SJSA1 (cell line): ENCODE data around the gene FAP. TPM values are rescaled to one million over a fixed set of nuclear protein-coding genes. Genes with fewer than 3 reads are reported as not detected.

Experiments used
- DNase-seq, 2 experiments: peaks; one replicate each; pipeline ENCODE4 v3.0.0-alpha.2; 2015 to 2020; ENCODE audit warnings: low spot score in 2 of 2, low read depth in 1 of 2
- H3K27ac ChIP-seq: fragments of 250-450 bp; sonication (Bioruptor Pico); 2 replicates; pipeline ENCODE4 v1.5.1; 2020; ENCODE audit warnings: mild to moderate bottlenecking, moderate library complexity
- H3K27me3 ChIP-seq: fragments of 250-450 bp; sonication (Bioruptor Pico); replicated peaks from 2 replicates; pipeline ENCODE4 v1.5.1; 2020; ENCODE audit warnings: mild to moderate bottlenecking, moderate library complexity
- H3K36me3 ChIP-seq: fragments of 250-450 bp; sonication (Bioruptor Pico); 2 replicates; pipeline ENCODE4 v1.5.1; 2020; ENCODE audit warnings: mild to moderate bottlenecking
- H3K4me1 ChIP-seq: fragments of 250-450 bp; sonication (Bioruptor Pico); replicated peaks from 2 replicates; pipeline ENCODE4 v1.6.1; 2021; ENCODE audit warnings: mild to moderate bottlenecking
- H3K4me3 ChIP-seq: fragments of 250-450 bp; sonication (Bioruptor Pico); 2 replicates; pipeline ENCODE4 v1.5.1; 2020; ENCODE audit warnings: mild to moderate bottlenecking
- H3K9me3 ChIP-seq: fragments of 250-450 bp; sonication (Bioruptor Pico); replicated peaks from 2 replicates; pipeline ENCODE4 v1.5.1; 2020; ENCODE audit warnings: mild to moderate bottlenecking
- total RNA-seq: library from RNA; depleted of rRNA; stranded (reverse); fragments of >200 nt; shearing (Covaris generic); gene quantifications from 2 replicates; pipeline ENCODE4 v1.2.3, GENCODE V29; 2014

FAP gene
- total RNA-seq, 1 experiment from 2014 or later: 35.6 TPM

DNA sequence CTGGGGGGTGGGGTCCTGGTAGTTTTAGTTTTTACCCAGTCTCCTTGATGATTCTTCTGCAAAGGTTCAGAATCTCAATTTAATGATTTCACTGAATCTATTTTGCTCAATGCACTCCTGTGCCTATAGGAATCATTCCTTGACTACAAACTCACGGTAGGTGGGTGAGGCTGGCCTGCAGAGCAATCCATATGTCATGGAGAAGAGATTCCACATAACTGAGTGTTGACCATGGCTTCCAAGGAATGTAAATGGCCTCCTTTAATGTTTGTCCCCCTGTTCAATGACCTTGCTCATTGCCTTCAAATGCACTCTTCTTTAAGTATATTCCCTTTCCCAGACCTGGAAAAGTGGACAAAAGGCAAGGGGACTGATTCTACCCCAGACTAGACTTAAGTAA is 12.5 kb downstream of the FAP start:
- Histone ChIP-seq H3K9me3 (no peaks in the 10 kb centered on the region), H3K27ac (no peak overlapping the region), H3K36me3 (peaks cover 7% of the 10 kb centered on the region), H3K4me3 (no peak overlapping the region), H3K27me3 (no peaks in the 10 kb centered on the region), H3K4me1 (peaks cover 16% of the 10 kb centered on the region)
- no peak for DNase-seq

DNA sequence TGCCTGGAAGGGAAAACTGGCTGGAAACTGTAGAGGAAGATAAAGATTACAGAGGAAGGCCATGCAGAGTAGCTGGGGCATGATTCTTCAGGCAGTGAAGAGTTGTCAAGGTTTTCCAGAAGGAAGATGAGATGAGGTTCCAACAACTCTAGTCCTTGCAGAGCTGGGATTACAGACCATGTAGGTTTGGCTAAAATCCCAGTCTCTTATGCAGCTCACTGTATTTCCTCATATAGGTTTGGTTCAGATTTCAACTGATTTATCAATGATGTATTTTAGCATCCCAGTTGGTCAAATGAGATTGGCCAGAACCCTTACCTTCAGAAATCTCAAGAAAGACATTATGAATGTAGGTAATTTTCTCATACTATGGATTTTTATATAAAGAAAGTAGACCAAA is 16.4 kb downstream of the FAP start:
- no peaks in the 10 kb centered on the region for H3K9me3 ChIP-seq
- H3K4me3 ChIP-seq: no peak overlapping the region
- peaks cover 11% of the 10 kb centered on the region; the same call in 1 of the 2 replicates for H3K36me3 ChIP-seq
- no peaks in the 10 kb centered on the region for H3K4me1 ChIP-seq
- no peaks in the 10 kb centered on the region for H3K27me3 ChIP-seq
- DNase-seq: no peak
- no peak overlapping the region for H3K27ac ChIP-seq

DNA sequence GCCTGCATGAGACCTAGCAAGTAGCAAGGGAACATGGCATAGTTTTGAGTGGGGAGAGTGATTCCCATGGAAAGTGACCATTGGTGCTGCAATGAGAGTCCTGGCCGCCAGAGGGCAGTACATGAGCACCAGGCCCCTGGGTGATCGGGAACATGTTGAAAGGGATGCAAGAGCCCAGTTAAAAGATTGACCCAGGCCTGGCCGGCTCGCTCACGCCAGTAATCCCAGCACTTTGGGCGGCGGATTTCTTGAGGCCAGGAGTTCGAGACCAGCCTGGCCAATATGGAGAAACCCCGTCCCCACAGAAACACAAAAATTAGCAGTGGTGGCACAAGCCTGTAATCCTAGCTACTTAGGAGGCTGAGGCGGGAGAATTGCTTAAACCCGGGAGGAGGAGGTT is 22.2 kb downstream of the FAP start:
- no peaks in the 10 kb centered on the region for H3K9me3 ChIP-seq
- peak; percentile 66 to 73 for DNase-seq
- no peaks in the 10 kb centered on the region for H3K4me1 ChIP-seq
- no peaks in the 10 kb centered on the region for H3K27me3 ChIP-seq
- no peak overlapping the region for H3K4me3 ChIP-seq
- peaks cover 34% of the 10 kb centered on the region for H3K36me3 ChIP-seq
- no peak overlapping the region for H3K27ac ChIP-seq

DNA sequence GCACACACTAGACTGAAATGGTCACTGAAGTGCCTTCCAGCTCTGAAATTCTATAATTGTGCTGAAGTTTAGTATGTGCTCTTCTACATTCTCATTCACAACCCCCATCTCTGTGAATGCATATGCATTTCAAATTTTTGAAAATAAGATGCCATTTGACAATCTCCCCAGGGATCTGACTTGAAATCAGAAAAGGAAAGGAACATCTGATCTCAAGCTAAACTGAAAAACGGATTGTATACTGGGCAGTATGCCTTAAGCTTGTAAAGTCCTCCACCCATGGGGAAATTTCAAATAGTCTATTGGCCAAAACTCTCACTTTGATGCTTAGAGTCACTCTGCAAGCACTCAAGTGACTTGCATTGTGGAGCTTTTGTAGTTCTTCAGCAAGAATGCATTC is 22.9 kb downstream of the FAP start:
- Histone ChIP-seq H3K4me3 (no peak overlapping the region), H3K4me1 (no peaks in the 10 kb centered on the region), H3K36me3 (peaks cover 38% of the 10 kb centered on the region), H3K9me3 (no peaks in the 10 kb centered on the region), H3K27me3 (no peaks in the 10 kb centered on the region), H3K27ac (no peak overlapping the region)
- DNase-seq: no peak

DNA sequence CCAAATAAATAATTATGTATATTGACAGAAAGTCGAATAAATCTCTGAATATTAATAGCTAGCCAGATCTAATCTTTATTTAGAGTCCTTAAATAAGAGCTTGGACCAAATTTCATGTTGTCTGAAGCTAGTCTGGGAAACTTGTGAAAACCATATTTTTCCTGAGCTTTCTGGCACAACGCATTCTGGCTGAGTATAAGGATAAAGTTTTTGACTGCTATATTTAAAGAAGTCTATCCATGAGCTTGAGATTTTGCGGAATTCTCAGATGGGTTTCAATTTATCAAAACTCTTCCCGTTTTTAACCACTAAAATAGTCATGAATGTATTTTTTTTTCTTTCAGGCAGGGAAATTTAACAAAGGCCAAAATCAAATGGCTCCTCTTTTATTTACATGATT is 23.8 kb downstream of the FAP start:
- no peak overlapping the region for H3K27ac ChIP-seq
- no peak overlapping the region for H3K4me3 ChIP-seq
- H3K36me3 ChIP-seq: peaks cover 34% of the 10 kb centered on the region
- no peaks in the 10 kb centered on the region for H3K9me3 ChIP-seq
- no peaks in the 10 kb centered on the region for H3K27me3 ChIP-seq
- no peak for DNase-seq
- no peaks in the 10 kb centered on the region for H3K4me1 ChIP-seq

DNA sequence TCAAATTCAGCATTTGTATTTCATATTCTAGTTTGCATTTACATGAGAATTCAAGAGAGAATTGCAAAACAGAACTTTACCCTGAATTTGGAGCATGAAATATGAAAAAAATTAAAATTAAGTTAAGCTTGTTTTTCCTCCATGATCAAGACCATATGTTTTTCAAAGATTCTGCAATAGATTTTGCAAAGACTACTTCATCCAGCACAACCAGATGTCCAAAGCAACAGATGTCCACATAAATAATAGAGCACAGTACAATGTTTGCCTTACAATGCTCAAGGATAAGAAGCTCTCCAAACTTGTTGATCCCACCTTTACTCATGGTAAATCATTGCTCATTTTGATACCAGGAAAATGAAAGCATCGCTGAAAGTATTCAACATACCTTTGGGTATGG is 25.6 kb downstream of the FAP start:
- H3K4me1 ChIP-seq: no peaks in the 10 kb centered on the region

DNA sequence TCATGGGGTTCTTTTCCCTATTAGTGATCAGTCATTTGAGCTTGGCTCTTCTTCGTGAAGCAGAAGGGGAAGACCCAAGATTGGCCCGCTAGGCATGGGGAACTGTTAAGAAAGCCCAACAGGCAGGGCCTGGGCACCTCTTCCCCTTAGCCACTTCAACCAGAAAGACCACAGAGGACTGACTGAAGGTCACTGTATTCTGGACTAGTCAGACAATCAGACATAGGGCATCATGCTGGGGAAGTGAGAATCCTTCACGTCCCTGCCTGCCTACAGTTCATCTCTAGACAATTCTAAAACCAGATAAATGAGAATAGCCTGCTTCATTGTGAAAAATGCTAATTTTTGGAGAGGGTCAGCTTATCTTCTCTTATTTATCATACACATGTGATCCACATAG is 28.1 kb downstream of the FAP start:
- Histone ChIP-seq H3K4me1 (0 out of 2 replicates have a peak, but pooled peaks cover 4% of the 10 kb centered on the region), H3K27ac (no peak overlapping the region), H3K27me3 (no peaks in the 10 kb centered on the region), H3K9me3 (no peaks in the 10 kb centered on the region), H3K4me3 (no peak overlapping the region), H3K36me3 (peaks cover 42% of the 10 kb centered on the region)
- no peak for DNase-seq

More for the DNA sequence above, 25.6 kb downstream of the FAP start:
- DNase-seq: no peak
- H3K4me3 ChIP-seq: no peak overlapping the region
- no peak overlapping the region for H3K27ac ChIP-seq
- H3K27me3 ChIP-seq: no peaks in the 10 kb centered on the region
- H3K9me3 ChIP-seq: no peaks in the 10 kb centered on the region
- H3K36me3 ChIP-seq: peaks cover 34% of the 10 kb centered on the region

DNA sequence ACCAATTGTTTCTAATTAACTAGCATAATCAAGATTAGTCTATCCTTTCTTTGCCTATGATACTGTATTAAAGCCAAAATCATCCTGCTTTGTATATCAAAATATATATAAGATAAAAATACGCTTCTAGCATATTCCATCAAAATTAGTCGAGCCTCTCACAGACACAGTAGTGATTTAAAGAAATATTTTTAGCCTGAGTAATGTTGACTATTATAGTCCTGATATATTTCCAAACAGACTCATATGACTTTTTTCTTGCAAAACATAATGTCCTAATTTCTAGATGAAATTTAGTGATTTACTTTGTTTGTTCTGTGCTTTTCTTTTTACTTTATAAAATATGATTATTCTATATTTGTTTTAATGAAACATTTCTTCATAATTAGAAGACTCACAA is 30.9 kb downstream of the FAP start:
- Histone ChIP-seq H3K4me1 (0 out of 2 replicates have a peak, but pooled peaks cover 4% of the 10 kb centered on the region), H3K36me3 (peaks cover 33% of the 10 kb centered on the region), H3K9me3 (no peaks in the 10 kb centered on the region), H3K27ac (no peak overlapping the region), H3K27me3 (no peaks in the 10 kb centered on the region), H3K4me3 (no peak overlapping the region)
- no peak for DNase-seq

DNA sequence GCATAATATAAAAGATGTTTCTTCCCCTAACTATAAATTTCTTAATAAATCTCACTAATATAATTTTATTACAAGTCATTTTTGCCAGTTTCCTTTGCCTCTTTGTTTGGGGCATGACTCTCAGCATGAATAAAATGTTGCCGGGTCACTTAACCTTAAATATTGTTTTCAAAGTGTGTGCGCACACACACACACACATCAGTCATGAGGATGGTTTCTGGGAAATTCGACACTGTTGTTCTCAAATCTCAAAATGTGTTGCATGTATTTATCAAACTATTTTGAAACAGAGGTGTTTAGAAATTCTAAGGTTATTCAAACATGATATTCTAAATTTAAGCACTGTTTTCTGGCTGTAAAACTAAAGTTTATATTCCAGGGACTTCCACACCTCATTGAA is 31.5 kb downstream of the FAP start:
- Histone ChIP-seq H3K4me3 (no peak overlapping the region), H3K36me3 (peaks cover 29% of the 10 kb centered on the region), H3K27me3 (no peaks in the 10 kb centered on the region), H3K4me1 (0 out of 2 replicates have a peak, but pooled peaks cover 4% of the 10 kb centered on the region), H3K27ac (no peak overlapping the region), H3K9me3 (no peaks in the 10 kb centered on the region)
- DNase-seq: no peak

DNA sequence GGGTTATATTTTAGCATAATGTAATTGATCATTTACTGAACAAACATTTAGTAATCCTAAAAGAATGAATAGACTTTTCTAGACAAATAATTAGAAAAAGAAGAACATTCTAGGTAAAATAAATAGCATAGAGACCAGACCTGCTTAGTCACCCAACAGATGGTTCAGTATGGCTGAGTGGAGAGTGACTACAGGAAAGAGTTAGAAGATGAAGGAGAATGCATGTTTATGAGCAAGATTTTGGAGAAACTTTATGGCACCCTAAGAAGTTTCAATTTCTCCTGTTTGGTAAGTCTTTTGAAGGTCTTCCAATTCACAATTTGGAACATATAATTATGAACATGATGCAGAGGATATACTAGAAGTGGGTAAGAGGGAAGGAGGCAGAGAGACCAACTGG is 32.9 kb downstream of the FAP start:
- peaks cover 31% of the 10 kb centered on the region for H3K36me3 ChIP-seq
- H3K9me3 ChIP-seq: no peaks in the 10 kb centered on the region
- H3K4me3 ChIP-seq: no peak overlapping the region
- H3K4me1 ChIP-seq: 0 out of 2 replicates have a peak, but pooled peaks cover 4% of the 10 kb centered on the region
- no peak overlapping the region for H3K27ac ChIP-seq
- no peaks in the 10 kb centered on the region for H3K27me3 ChIP-seq
- DNase-seq: no peak

DNA sequence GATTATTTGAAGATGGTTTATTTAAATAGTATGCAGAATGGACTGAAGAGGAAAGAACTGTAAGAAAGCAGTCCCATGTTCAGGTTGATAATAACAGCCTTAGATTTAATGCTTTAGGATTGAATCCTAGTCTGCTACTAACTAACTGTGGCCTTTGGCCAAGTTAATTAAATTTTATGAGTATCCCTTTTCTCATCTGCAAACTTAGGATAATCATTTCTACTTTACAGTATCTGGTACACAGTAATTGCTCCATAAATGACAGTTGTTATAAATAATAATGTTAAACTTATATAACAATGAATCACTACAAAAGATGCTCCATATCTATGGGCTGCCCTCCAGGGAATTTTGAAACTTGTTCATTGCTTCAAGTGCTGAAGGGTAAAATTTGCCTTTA is 41.0 kb downstream of the FAP start:
- H3K4me1 ChIP-seq: peaks cover 7% of the 10 kb centered on the region
- H3K36me3 ChIP-seq: peaks cover 26% of the 10 kb centered on the region; the same call in 1 of the 2 replicates
- H3K27ac ChIP-seq: no peak overlapping the region
- no peak for DNase-seq
- H3K9me3 ChIP-seq: no peaks in the 10 kb centered on the region
- no peaks in the 10 kb centered on the region for H3K27me3 ChIP-seq
- no peak overlapping the region for H3K4me3 ChIP-seq

DNA sequence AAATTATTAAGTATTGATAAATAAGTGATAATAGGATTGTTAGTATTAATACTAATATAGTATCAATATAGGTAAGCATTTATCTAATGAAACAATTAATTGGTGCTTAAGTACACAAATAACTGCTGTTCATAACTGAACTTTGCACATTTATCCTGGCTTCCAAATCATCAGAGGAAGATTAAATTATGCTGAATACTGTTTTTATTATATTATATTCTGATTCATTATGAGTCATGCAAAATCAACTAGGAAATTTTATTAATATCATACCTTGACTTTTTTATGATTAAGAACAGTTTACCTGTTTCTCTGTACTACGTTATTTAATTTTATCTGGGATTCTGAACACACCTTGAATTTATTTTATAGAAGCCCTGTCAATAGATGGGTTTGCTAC is 42.6 kb downstream of the FAP start:
- no peak overlapping the region for H3K4me3 ChIP-seq
- peaks cover 21% of the 10 kb centered on the region; the same call in 1 of the 2 replicates for H3K36me3 ChIP-seq
- no peaks in the 10 kb centered on the region for H3K27me3 ChIP-seq
- no peaks in the 10 kb centered on the region for H3K9me3 ChIP-seq
- H3K4me1 ChIP-seq: peaks cover 16% of the 10 kb centered on the region
- no peak for DNase-seq
- no peak overlapping the region for H3K27ac ChIP-seq

DNA sequence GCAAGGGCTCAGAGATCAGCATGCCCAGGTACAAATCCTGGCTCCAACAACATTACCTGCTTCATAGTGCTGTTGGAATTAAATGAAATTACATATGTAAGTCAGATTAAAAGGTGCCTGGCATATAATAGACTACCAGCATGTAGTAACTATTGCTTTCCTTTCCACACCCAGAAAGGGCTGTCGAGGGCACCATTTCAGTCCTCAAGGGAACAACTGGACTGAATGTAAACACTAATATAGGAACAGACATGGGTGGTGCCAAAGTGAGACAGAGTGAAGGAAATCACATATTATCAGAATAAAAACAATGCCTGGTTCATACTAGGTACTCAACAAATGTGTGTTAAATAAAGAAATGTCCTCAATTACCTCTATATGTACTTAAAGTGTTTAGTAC is 43.3 kb downstream of the FAP start:
- Histone ChIP-seq H3K4me1 (peaks cover 16% of the 10 kb centered on the region), H3K27ac (no peak overlapping the region), H3K27me3 (no peaks in the 10 kb centered on the region), H3K36me3 (peaks cover 18% of the 10 kb centered on the region; the same call in 1 of the 2 replicates), H3K9me3 (no peaks in the 10 kb centered on the region), H3K4me3 (no peak overlapping the region)
- DNase-seq: no peak

DNA sequence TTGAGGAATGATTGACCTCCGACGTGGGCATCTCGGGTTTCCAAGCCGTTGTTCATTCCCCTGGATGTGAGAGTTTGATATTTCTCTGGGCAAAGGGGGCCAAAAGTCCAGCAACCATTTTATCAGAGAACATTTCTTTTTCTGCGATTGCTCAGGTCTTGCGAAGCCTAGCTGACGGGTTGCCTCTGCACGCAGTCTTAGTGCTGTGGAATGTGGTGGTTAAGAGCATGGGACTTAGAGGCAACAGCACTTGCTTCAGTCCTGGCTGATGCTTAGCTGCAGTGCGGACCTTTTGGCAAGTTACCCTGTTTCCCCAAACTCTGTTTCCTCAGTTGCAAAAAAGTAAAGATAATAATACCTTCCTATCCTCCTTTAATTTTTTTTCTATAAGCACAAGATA is 45.0 kb downstream of the FAP start:
- H3K27ac ChIP-seq: no peak overlapping the region; the same call in 1 of the 2 replicates

More for the DNA sequence above, 45.0 kb downstream of the FAP start:
- Histone ChIP-seq H3K4me1 (peaks cover 16% of the 10 kb centered on the region), H3K27me3 (no peaks in the 10 kb centered on the region), H3K9me3 (no peaks in the 10 kb centered on the region), H3K36me3 (peaks cover 12% of the 10 kb centered on the region; the same call in 1 of the 2 replicates), H3K4me3 (no peak overlapping the region)
- no peak for DNase-seq
